Activated naive CD8-positive, alpha-beta T cell (primary cell): Measurements from ENCODE around the gene NPC1L1.

Experiments
- H3K27ac Mint-ChIP-seq: one replicate; pipeline ENCODE4 v1.8.0; 2021; ENCODE audit warnings: mixed read lengths
- H3K27me3 Mint-ChIP-seq: one replicate; pipeline ENCODE4 v1.8.0; 2021; ENCODE audit warnings: mixed read lengths
- H3K36me3 Mint-ChIP-seq: one replicate; pipeline ENCODE4 v1.8.0; 2021; ENCODE audit warnings: mixed read lengths
- H3K4me1 Mint-ChIP-seq: one replicate; pipeline ENCODE4 v1.8.0; 2021; ENCODE audit warnings: low read depth, mixed read lengths
- H3K4me3 Mint-ChIP-seq: one replicate; pipeline ENCODE4 v1.8.0; 2021; ENCODE audit warnings: mild to moderate bottlenecking, mixed read lengths
- H3K9me3 Mint-ChIP-seq: one replicate; pipeline ENCODE4 v1.8.0; 2021; ENCODE audit warnings: low read depth, mixed read lengths

NPC1L1 gene

GRCh38 chr7:44463169-44463808 is 77.8 kb downstream of the NPC1L1 start:
- H3K27ac Mint-ChIP-seq: no peak overlapping the region
- no peaks in the 10 kb centered on the region for H3K27me3 Mint-ChIP-seq
- H3K4me3 Mint-ChIP-seq: no peak overlapping the region
- H3K4me1 Mint-ChIP-seq: peaks cover 76% of the 10 kb centered on the region
- peaks cover 18% of the 10 kb centered on the region for H3K36me3 Mint-ChIP-seq
- no peaks in the 10 kb centered on the region for H3K9me3 Mint-ChIP-seq
